Measurements from ENCODE around the gene ADCY2.

ADCY2 gene

GRCh38 chr5:7844901-7845300 lies 449.0 kb downstream of the ADCY2 start:
- no peak for DNase-seq

GRCh38 chr5:7845557-7845956 lies 449.6 kb downstream of the ADCY2 start:
- DNase-seq, result no peak

GRCh38 chr5:7846327-7846726 lies 450.4 kb downstream of the ADCY2 start:
- DNase-seq, result no peak

GRCh38 chr5:7848296-7848695 lies 452.4 kb downstream of the ADCY2 start:
- no peak for DNase-seq

GRCh38 chr5:7849681-7850394 lies 453.9 kb downstream of the ADCY2 start:
- DNase-seq, result peak; percentile 81

- DNase-seq, result peak; percentile 88
Observed at GRCh38 chr5:7850395-7851239, 454.7 kb downstream of the ADCY2 start, which contains the start of gene CFAP90. Gene CFAP90, minus strand, starts transcription at chr5:7851133. Its CDS starts 112 bp downstream, at chr5:7851021.

GRCh38 chr5:7851240-7851592 lies 455.3 kb downstream of the ADCY2 start:
- no peak for DNase-seq

GRCh38 chr5:7851617-7852289 lies 455.8 kb downstream of the ADCY2 start:
- no peak for DNase-seq

GRCh38 chr5:7852542-7852941 lies 456.6 kb downstream of the ADCY2 start:
- DNase-seq, result no peak

- DNase-seq, result no peak
Observed at GRCh38 chr5:7852988-7853387, 457.1 kb downstream of the ADCY2 start.

- no peak for DNase-seq
Observed at GRCh38 chr5:7855611-7856010, 459.7 kb downstream of the ADCY2 start.

GRCh38 chr5:7856855-7857254 lies 460.9 kb downstream of the ADCY2 start:
- DNase-seq, result no peak

- no peak for DNase-seq
Observed at GRCh38 chr5:7857361-7857760, 461.4 kb downstream of the ADCY2 start.

GRCh38 chr5:7857926-7858632 lies 462.1 kb downstream of the ADCY2 start:
- DNase-seq, result no peak

- no peak for DNase-seq
Observed at GRCh38 chr5:7866196-7866595, 470.3 kb downstream of the ADCY2 start.

GRCh38 chr5:7867260-7867659 lies 471.3 kb downstream of the ADCY2 start:
- no peak for DNase-seq

- DNase-seq, result no peak
Observed at GRCh38 chr5:7868427-7868772, 472.5 kb downstream of the ADCY2 start.

- peak; percentile 85 for DNase-seq
Observed at GRCh38 chr5:7868773-7869473, 473.0 kb downstream of the ADCY2 start, which contains the start of the genes FASTKD3 and MTRR. Gene FASTKD3, minus strand, starts transcription at chr5:7869031. Its CDS starts 948 bp downstream, at chr5:7868083. Gene MTRR, plus strand, starts transcription at chr5:7869148. Its CDS starts 1,647 bp downstream, at chr5:7870795.

GRCh38 chr5:7869474-7870136 lies 473.7 kb downstream of the ADCY2 start:
- no peak for DNase-seq

GRCh38 chr5:7871653-7872052 lies 475.7 kb downstream of the ADCY2 start:
- no peak for DNase-seq

GRCh38 chr5:7872517-7873130 lies 476.7 kb downstream of the ADCY2 start:
- DNase-seq, result no peak

All from right kidney (tissue), 1 donor.